ENCODE measurements around the gene CREB3L2. TPM values are rescaled to one million over a fixed set of nuclear protein-coding genes. Genes with fewer than 3 reads are reported as not detected.

Gene CREB3L2
- total and polyA plus RNA-seq, 2 of the 4 experiments (the other 2 are of a cell fraction), result 42.3 to 57.9 TPM

DNA sequence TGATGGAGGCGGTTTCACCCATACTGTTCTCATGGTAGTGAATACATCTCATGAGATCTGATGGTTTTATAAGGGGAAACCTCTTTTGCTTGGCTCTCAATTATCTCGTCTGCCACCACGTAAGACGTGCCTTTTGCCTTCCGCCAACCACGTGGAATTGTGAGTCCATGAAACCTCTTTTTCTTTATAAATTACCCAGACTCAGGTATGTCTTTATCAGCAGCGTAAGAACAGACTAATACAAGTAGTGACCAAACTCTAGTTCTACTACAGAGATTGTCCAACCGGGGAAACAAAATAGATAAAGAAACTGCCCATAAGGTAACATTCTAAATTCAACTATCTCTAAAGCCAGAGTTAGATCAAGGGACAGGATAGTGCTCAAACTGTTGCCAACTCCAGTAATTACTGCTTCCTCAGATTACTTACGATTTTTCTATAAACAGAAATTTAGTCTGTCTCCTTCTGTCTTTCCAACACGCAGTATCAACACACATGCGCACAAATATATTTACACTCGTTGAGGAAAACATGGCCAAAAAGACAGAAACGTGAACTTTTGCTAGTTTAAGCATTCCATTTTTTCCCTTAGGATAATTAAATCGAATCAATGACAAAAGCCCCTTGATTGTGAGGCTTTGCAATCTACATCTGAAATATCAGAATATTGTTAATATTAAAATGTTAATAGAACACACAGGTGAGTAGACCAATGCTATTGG lies 36.9 kb downstream of the CREB3L2 start:
- Histone ChIP-seq H3K4me2 (ENCODE audit: low read depth, low read length) (no peak overlapping the region), H4K20me1 (ENCODE audit: insufficient read depth, low read length) (peaks cover 46% of the 10 kb centered on the region)
- BruUV-seq (replicated peaks), result no TSS peak

More for the DNA sequence above, 36.9 kb downstream of the CREB3L2 start:
- Histone ChIP-seq H3K79me1 (ENCODE audit: low read depth in 1 of 2, low read length in 2 of 2) (peaks cover 54 to 87% of the 10 kb centered on the region in 2 experiments), H3K4ac (ENCODE audit: low read depth, low read length) (no peak overlapping the region), H2AFZ (replicated peaks; ENCODE audit: low read length, poor library complexity) (no peak overlapping the region), H3K27me3 (ENCODE audit: control insufficient read depth, insufficient read depth, low read length) (no peaks in the 10 kb centered on the region), H2BK120ac (ENCODE audit: low read depth, low read length) (no peak overlapping the region), H4K8ac (ENCODE audit: low read depth in 2 of 2, low read length in 2 of 2) (no peak overlapping the region), H2BK20ac (ENCODE audit: low read depth, low read length) (no peak overlapping the region), H3K9me3 (ENCODE audit: control insufficient read depth, insufficient read depth, low read length) (no peaks in the 10 kb centered on the region), H3K18ac (ENCODE audit: low read depth, low read length) (no peak overlapping the region), H3K4me3 (ENCODE audit: insufficient read depth, low read depth, low read length) (no peak overlapping the region), H4K91ac (ENCODE audit: insufficient read depth, low read depth, low read length) (no peak overlapping the region), H3K36me3 (ENCODE audit: control insufficient read depth, insufficient read depth, low read length) (peaks cover 5% of the 10 kb centered on the region), H3K56ac (ENCODE audit: extremely low read depth, insufficient read depth, low read length) (no peak overlapping the region), H2BK5ac (ENCODE audit: low read depth, low read length, poor library complexity, severe bottlenecking) (no peak overlapping the region), H2AK9ac (replicated peaks; ENCODE audit: low read depth, low read length, poor library complexity) (no peak overlapping the region), H2AK5ac (ENCODE audit: low read depth, low read length) (no peak overlapping the region), H3K27ac (ENCODE audit: insufficient read depth, low read length) (no peak overlapping the region), H3K4me1 (ENCODE audit: control insufficient read depth, insufficient read depth, low read length) (peaks cover 27% of the 10 kb centered on the region), H3K14ac (replicated peaks; ENCODE audit: low read depth, low read length) (no peak overlapping the region), H3K9me1 (ENCODE audit: insufficient read depth, low read length) (peaks cover 40% of the 10 kb centered on the region), H3K9ac (ENCODE audit: low read depth, low read length) (no peak overlapping the region), H3K23ac (ENCODE audit: low read depth, low read length) (no peak overlapping the region), H4K5ac (ENCODE audit: low read depth, low read length) (no peak overlapping the region), H2BK15ac (ENCODE audit: low read depth, low read length) (no peak overlapping the region)
- dilution Hi-C loops (cut with HindIII; ENCODE audit: low sequenced_read_pairs, unreplicated experiment), result no loop called here
- in situ Hi-C loops (cut with MboI; ENCODE audit: low sequenced_read_pairs), result no loop called here
- ChIA-PET CTCF (no interaction called here), POLR2A (ENCODE audit: unreplicated experiment) (no interaction called here)
- ATAC-seq (ENCODE audit: low read depth) (no peak), DNase-seq (no peak)
- TF ChIP-seq NFE2L2 (IDR thresholded peaks at IDR 0.05; ENCODE audit: low read depth, low read length), result no peak
- TF ChIP-seq CHD1 (IDR thresholded peaks at IDR 0.05; ENCODE audit: low read depth, low read length), result no peak
- 93% methylated on average over 4 of the region's 14 CpGs; no CpG with 5 or more reads in 1 of the 2 experiments for WGBS, 2 experiments (ENCODE audit: extremely low coverage in 2 of 2, insufficient read length in 1 of 2)
- intact Hi-C loops (cut with micrococcal nuclease), result no loop called here
